Cerebellar cortex (tissue), 1 donor: ENCODE data around the gene FES.
"Not testable (repeated sequence)": the region's sequence is repeated elsewhere in the genome, so short reads cannot be mapped to it uniquely, and the experiment has no call there.

ENCODE experiments used
- DNase-seq: peaks from one replicate; pipeline ENCODE4 v3.0.0-alpha.2; 2015; ENCODE audit warnings: low spot score

The FES gene

GRCh38 chr15:90862487-90862886 is 21.8 kb upstream of the FES start:
- no peak for DNase-seq

DNA sequence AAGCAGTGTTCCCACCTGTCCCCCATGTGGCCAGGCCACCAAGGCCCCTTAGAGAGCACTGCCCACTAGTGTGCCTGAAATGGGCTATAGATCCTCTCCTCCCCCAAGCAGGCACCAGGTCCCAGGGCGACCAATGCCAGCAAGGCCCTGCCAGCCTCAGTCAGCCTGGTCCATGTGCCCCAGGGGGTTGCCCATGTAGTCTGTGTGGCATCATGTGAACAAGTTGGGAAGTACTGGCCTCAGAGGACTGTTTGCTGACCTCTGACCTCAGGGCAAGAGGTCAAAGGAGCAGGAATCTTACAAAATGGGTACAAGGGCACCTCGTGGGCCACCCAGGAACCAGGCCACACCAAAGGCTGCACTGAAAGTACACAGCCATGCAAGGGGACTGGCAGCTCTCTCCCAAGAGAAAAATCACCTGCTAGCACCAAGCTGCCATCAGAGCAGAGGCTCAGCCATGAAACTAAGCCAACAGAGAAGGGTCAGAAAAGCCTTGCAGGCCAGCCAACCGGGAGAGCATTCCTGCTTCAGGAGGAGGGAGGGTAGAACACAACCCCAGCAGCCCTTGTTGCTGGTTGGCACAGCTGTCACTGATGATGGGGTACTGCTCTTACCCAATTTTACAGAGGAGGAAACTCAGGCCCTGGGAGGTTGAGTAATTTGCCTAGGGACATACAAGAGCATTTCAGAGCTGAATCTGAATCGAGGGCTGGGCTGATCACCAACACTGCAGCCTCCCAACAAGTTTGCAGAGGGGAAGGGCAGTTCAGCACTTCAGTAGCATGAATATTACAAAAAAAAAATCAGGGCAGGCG is 21.1 kb upstream of the FES start:
- DNase-seq, result no peak

DNA sequence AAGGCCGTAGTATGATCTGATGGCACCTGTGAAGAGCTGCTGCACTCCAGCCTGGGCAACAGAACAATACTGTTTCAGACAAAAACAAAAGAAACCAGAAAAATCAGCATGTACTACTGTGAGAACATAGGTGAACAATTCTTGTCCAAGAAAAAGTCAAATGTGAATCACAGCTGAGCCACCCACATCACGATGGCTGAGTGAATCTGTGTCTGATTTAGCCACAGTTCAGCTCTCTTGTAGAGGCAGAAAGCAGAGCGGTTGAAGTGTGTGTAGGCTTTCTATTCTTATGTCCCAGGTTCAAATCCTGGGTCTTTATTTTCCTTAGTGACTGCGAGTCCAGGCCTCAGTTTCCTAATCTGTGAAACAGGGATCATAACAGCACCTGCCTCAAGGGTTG is 20.3 kb upstream of the FES start:
- DNase-seq, result no peak

DNA sequence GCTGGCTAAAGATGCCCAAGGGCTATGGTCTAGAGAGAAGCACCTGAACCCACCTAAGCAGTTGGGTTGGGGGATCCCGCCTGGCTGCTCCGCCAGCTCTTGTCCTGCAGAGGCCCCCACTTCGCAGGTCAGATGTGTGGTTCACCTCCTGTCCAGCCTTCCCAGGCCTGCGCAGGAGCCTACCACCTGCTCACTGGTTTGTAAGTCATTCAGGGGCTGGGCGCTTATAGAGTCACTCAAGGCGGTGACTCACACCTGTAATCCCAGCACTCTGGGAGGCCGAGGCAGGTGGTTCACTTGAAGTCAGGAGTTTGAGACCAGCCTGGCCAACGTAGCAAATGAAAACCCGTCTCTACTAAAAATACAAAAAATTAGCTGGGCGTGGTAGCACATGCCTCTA is 19.8 kb upstream of the FES start:
- DNase-seq, result no peak

DNA sequence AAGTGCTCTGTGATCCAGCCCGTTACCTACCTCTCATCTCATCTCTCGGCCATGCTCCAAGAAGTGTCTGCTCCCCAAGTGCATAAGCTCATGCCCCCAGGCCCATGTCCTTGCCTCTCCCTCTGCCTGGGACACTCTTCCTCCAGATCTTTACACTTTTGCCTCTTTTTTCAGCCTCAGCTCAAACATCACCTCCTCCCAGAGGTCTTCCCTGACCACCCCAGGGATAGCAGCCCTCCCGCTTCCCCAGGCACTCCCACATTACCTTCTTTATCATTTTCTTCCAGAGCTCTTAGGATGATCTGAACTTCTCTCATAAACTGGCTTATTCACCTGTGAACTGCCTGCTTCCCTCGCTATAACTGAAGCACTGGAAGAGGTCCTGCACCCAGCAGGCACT is 18.6 kb upstream of the FES start:
- no peak for DNase-seq

- DNase-seq, result no peak
These were observed 18.1 kb upstream of the FES start for GRCh38 chr15:90866161-90866715.

- DNase-seq, result no peak
These were observed 17.5 kb upstream of the FES start for GRCh38 chr15:90866800-90867199.

GRCh38 chr15:90868261-90868689 is 16.0 kb upstream of the FES start, which contains the start of gene FURIN:
Gene FURIN, plus strand, starts transcription at chr15:90868588. Its CDS starts 7,153 bp downstream, at chr15:90875741.
- DNase-seq, result no peak

GRCh38 chr15:90869140-90869541 is 15.2 kb upstream of the FES start:
- no peak for DNase-seq

GRCh38 chr15:90869601-90870353 is 14.5 kb upstream of the FES start:
- no peak for DNase-seq

DNA sequence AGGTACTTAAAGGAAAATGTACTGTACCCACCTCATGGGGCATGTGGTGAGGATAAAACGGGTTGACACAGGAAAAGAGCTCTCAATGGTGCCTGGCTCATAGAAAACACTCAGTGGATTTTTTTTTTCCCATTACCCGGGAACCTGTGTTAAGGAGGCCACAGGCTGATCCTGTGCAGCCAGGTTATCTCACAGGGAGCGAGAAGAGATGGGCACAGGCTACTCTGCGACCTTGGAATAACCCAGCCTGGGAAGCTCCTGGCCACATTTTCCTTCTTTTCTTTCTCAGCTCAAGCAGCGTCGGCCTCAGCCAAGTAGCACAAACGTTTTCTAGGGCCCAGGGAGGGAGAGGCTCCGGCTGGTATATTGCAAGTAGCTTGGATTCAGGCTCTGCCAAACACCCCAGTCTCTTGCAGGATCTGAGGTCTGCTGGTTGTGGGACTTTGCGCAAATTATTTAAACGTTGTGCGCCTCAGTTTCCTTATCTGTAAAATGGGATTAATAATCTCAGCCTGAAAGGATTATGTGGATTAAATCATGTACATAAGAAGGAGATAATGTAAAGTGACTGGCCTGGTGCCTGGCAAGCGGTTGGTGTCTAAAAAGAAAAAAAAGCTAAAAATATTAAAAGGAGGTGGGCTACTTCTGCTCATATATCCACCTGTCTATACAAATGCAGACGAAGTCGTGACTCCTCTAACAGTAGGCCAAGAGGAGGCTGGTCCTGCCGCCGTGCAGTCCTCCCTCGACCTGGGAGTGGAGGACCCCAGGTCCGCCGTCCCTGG is 13.8 kb upstream of the FES start:
- DNase-seq, result peak; percentile 36

- DNase-seq, result no peak
These were observed 13.1 kb upstream of the FES start for GRCh38 chr15:90871139-90871715.

DNA sequence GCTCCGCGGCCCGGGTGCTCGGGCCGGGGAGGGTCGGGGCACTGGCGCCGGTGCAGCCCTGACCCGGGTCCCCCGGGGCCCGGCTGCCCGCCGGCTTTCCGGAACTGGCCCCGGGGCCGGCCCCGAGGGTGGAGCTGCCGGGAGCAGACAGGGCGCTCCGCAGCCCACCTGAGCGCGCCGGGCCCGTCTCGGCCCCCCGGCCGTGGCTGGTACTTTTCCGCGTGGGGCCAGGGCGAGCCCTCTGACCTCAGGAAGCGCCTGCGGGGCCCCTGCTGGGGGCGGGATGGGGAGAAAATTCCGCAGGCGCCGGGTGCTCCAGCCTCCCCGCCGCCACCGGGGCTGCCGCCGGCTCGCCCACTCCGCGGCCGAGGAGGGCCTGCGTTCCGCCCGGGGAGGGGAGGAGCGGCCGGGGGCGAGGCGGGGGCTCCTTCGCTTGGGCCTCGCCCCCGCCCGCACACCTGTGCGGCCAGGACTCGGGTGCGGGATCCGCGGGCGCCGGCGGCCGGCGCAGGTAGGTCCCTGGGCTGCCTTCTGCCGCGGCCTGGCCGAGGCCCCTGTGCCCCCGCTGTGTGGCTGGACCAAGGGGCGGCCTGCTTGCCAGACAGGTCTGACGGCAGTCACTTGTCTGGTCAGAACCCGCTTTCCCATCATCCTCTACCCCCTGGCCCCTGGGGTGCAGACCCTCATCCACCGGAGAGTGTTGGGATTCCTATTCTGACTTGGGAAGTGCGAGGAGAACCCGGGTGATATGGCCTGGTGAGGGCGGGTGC is 12.4 kb upstream of the FES start:
- DNase-seq, result peak; percentile 50

DNA sequence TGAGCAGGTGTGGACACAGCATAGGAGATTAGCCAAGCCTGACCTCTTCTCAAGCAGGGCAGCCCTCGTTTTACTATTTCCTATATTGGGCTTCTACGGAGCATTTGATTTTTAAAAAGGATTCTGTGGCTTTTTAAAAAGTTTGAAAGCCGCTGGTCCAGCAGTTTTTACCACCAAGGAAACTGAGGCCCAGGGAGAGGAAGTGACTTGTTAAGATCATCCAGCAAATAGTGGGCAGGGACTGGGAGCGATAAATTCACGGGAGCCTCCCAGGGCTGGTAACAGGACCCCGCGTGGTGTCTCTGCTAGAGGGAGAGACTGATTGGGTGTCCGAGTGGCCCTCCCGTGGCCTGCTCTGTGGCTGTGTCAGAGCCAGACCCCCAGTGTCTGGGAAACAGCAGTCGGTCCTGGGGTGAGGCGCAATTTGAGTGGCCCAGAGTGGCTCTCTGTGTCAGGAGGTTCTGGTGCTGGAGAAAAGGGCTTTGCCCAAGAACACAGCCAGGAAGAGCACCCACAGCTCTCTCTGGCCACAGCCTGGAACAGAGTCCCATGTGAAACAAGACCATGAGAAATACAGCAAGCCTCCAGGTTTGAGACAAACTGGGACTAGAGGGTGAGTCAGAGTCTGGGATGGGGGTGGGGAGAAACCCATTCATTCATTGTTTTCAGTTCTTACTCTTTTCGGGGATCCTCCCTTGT is 11.7 kb upstream of the FES start:
- peak; percentile 28 for DNase-seq

DNA sequence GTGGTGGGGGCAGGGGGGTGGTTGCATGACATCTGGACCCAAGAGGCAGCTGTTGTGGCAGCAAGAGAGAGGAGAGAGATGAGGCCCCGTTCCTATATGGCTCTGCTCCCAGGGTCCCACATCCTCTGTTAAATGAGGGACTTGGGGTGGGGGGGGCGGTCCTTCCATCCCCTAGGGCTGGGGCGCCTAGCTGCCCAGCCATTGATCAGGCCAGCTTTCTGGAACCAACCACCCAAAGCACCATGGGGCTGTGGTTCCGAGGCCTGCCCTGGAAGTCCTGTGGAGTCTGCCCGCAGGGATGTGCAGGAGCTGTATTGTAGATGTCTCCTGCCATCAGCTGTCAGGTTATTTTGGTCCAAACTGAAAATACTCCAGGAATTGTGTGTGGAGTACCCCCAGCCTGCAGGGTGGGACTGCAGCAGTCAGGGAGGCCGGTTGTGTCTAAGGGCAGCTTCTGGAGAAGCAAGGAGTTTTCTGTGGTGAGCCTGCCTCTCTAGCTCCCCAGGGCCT is 10.8 kb upstream of the FES start:
- DNase-seq, result no peak

DNA sequence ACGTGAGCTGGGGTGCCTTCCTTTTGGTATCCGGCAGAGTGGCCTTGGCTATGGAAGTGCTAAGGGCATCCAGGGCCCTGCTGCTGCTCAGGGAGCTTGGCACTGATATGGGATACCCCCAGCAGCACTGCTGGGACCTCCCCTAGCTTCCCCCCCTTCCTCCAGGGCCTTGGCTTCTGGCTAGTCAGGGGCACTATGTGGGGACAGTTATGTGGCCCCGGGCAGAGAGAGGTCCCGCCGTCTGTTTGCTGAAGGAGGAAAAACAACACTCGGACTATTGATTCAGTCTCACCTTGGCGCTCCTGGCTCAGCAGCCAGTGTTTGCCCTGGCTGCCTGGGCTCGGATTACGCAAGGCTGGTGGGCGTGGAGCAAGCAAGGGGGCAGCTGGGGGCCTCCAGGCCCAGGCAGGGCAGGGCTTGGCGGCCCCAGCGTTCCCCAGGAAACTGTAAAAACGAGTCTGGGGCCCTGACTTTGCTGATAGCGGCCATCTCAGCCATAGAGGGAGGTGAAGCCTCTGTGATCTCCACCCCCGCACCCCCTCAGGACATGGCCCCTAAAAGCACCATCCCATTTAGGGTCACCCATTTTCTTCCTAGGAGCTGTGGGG is 10.2 kb upstream of the FES start:
- no peak for DNase-seq

- not testable (repeated sequence) for DNase-seq
These were observed 9.3 kb upstream of the FES start for GRCh38 chr15:90874986-90875385.

GRCh38 chr15:90875549-90875981 is 8.7 kb upstream of the FES start:
- no peak for DNase-seq

DNA sequence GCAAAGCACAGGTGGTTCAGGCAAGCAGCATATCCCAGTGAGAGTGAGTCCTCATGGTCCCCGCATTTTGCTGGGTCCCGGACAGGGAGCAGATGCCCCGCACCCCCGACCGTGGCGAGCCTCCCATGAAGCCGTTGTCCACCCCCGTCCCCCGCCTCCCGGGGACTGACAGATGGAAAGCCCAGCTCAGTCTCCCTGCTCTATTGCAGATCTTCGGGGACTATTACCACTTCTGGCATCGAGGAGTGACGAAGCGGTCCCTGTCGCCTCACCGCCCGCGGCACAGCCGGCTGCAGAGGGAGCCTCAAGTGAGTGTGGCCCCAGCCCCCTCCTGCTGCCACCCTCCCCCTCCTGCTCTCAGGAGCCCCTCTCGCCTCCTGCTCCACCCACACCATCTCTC is 8.3 kb upstream of the FES start:
- DNase-seq, result no peak
